GM18858 (cell line): ENCODE data around the gene MCRIP1.

Source experiments
- ATAC-seq: cut with Tn5 transposase; IDR thresholded peaks from one replicate; pipeline ENCODE4 v1.9.1; 2021; ENCODE audit not compliant: unreplicated experiment

MCRIP1 gene

DNA sequence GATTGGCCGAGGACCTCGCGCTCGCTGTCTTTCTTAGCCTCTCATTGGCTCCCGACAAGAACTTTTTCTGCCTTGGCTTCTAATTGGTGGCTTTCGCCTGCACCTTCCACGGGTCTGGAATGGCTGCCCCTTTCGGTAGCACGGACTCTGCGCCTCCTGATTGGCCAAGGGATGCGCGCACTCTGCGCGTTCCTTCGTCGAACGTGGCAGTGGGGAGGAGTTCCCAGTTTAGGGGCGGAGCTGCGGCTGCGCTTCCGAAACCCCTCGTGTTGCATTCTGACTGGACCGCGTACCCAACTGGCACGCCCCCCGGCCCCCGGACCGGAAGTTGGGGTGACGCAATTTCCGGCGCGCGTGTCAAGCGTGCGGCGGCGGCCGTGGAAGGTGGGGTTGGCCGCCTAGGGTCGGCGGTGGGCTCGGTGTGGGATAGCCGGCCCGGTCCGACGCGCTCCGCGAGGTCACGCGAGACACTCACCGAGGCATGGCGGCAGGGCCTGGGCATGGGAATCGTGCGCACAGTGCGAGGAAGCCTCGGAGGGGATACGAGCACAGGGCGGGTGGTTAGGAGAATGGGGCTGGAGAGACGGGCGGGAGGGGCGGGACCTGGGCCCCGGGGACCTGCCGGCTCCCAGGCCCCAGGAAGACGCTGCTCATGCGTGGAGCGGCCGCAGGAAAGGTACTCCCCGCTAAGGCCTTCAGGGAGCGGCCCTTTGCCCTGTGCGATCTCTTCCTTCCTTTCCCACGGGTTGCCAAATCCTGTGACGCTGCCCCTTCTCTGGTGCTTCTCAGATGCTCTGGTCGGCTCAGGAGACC is 27.9 kb upstream of the MCRIP1 start:
- peak; percentile 71 for ATAC-seq

DNA sequence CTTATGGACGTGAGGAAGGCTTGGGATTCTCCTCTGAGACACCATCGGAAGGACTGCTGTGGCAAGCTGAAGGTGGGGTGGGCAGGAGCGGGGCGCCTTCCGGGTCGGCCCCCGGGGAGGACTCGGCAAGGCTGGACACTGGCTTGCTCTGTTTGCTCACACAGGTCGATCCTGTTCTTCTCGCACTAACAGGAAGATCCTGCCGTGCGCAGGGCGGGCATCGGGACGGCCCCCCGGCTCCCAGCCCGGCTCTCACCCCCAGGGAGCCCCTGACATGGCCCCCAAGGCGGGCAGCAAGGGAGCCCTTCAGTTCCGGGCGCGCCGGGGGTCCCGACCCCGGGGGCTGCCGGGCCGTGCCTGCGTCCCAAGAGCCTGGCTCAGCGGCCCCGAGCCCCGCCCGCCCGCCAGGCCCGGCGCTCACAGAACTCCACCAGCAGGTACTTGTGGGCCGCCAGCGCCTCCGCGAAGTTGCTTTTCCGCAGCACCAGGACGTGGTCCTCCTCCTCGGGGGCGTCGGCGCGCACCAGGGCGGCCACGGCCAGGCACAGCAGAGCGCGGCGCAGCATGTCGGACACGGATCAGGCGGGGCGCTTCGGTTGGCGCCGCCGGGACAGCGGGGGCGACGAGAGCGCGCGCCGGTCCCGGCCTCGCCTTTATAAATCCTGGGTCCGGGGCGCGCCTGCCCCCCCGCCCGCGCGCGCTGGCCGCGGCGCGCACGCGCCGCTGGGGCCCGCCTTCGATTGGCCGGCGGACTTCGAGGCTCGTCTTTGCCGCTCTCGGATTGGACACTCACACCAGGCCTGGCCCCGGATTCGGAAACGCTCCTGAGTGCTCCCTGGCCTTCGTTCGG is 27.0 kb upstream of the MCRIP1 start, which contains the start of gene P4HB:
TSS of gene P4HB (minus strand) at position 630 of the 850 bp plus-strand sequence. CDS start at position 566, 64 bp downstream.
- ATAC-seq = no peak

DNA sequence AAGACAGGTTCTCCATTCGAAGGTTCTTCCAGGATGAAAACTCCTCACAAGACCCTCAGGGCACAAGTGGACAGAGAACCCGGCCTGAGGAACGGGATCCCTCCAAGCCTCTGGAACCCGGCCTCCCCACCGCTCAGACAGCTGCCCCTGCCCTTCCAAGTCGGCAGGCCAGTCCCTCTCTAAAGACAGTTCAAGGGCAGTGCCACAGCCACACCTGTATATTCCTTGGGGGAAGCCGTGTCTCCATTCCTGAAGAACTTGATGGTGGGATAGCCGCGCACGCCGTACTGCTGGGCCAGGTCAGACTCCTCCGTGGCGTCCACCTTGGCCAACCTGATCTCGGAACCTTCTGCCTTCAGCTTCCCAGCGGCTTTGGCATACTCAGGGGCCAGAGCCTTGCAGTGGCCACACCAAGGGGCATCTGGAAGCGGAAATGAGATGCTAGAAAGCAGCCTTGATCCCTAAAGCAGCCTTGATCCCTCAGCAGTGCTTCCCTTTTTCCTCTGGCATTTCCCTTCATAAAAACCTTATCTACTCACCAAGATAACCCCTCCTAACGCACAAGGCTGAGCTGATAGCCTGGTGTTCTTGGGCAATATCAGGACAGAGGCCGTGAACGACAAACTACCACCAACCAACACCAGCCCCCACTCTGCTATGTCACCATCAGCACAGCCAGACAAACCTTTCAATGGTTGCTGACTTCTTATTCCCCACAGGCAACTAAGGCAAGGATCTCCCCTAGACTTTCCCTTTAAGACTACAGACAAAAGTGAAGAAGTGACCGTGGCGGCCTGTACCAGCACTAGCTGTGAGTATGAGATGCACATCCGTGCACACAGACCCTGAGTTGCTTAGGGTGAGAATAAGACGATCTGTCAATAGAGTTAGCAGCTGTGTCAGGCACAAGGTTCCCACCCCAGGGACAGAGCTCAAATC is 26.1 kb upstream of the MCRIP1 start:
- no peak for ATAC-seq

DNA sequence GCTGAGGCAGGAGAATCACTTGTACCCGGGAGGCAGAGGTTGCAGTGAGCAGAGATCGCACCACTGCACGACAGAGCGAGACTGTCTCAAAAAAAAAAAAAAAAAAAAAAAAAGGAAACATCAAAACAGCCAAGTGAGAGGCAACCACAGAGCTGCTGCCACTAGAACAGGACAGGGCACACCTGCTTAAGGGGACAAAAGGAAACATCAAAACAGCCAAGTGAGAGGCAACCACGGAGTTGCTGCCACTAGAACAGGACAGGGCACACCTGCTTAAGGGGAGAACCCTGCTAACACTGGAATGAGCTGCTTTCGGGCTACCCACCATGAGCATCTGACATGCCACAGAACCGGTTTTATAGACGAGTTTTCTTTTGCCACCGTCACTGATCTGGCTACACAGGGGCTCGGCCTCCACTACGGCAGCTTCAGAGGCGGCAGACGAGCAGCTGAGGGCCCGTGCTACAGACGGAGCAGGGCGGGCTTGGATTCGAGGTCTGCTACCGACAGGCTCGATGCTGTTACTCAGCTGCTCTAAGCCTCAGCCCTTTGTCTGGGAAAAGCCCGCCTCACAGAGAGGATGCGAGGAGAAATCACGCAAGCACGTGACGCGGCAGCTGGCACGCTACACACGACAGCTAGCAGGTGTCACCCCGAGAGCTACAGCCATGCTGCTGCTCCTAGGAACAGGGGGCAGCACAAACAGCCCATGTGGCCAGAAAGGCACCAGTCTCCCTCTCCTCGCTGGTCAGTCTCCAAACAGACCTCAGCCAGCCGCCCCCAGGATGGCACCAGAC is 25.3 kb upstream of the MCRIP1 start:
- ATAC-seq = no peak

DNA sequence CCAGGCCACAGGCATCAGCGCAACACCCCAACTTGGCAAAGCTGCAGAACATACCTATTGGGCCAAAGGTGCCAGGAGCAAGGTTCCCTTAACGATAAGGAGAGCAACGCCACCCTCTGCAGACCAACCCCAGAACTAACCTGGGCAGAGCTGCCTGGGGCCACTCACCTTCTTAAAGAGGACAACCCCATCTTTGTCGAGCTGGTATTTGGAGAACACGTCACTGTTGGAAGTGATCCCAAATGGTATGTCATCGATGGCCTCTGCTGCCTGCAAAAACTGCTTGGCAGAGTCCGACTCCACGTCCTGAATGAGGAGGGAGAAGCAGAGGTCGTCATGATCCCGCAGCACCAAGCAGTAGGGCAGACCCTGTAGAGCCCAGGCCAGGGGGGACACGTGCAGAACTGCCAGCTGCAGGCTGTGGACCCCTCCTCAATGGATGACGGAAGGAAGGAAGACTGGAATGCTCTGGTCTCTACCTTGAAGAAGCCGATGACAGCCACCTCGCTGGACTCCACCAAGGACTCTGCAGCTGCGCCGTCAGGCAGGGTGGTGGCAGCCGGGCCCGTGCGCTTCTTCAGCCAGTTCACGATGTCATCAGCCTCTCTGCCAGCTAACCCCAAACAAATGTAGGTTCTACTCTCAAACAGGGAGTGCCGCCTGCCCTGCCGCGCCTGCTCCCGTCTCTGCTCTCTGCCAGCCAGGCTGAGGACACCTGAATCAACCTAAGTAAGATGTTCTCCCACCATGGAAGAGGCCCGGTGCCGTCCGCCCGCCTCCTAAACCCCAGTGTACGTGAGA is 22.1 kb upstream of the MCRIP1 start:
- no peak for ATAC-seq

DNA sequence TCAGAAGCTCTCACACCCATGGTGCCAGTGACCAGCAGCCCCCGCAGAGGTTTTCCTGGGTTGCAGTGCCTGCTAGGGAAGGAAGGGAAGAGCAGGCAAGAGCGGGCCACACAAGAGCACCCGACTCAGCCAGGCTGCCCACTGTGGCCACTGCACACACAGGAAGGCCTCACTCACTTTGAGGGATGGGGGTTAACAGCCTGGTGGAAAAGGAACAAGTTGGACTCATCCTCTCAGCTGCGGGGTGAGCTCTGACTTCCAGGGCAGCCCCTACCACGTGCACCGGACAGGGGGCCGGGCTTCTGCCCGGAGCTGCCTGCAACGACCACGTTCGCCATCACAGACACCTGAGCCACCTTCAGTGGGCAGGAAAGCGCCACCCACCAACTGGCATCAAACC is 19.1 kb upstream of the MCRIP1 start:
- no peak for ATAC-seq

DNA sequence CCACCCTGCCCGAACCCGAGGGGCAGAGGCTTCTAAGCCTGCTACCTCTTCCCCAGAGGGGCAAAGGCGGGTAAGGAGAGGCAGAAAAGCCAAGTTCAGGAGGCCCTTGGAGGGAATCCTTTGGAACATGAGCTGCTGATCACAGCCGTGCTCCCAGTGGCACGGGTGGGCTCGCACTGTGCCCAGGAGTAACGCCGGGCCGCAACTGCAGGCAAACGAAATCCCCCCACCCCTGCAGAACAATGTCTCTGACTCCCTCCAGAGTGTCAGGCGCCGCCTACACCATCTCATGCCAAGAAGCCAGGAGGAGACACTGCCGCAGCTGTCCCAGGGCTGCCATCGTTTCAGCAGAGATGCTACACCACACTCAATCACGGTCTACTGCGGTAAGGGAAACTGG is 18.3 kb upstream of the MCRIP1 start:
- no peak for ATAC-seq

DNA sequence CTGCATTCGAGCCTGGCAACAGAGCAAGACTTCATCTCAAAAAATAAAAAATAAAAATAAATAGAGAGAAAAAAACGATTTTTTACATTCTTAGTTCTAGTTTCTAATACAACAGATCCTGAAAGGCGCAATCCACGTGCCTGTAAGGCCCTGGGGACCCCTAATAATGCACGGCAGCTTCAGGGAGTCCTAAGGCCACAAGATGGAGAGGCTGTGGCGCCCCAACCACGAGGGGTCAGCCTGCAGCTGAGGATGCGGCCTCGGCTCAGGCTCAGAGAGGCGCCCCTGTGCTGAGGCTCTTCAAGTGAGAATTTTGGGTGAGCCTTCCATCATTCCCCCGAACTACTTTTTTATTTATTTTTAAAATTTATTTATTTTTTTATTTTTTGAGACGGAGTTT is 16.4 kb upstream of the MCRIP1 start:
- no peak for ATAC-seq

DNA sequence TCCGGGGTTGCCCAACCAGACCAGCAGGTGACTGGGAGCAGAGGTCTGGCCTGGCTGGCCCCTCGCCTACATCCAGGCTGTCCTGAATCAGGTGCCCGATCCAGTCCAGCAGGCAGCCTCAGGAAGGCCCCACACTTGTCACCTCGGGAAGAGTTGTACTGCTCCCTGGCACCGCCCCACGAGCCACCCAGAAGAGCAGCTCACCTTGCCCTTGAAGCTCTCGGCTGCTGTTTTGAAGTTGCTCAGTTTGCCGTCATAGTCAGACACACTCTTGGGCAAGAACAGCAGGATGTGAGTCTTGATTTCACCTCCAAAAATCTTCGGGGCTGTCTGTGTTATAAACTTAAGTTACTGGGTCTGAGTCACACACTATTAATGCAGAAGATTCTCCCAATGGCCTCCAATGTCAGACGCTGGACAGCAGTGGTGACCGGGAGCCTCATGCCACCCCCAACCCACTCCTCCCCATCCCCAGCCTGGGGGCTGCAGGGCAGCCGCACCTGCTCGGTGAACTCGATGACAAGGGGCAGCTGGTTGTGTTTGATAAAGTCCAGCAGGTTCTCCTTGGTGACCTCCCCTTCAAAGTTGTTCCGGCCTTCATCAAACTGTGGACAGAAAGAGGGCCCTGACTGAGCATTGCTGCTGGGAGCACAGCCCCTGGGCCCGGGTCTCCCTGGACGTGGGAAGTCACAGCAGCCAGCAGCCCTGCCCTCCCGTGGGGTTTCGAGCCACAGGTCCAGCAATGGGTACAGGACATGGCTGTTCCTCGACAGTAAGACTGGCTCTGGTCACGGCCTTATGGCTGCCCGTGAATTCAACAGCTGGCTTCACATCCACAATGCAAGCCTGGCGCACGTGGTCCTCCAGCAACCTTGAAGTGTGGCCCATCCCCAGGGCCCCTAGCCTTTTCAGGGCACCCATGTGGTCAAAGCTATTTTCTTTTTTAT is 13.9 kb upstream of the MCRIP1 start:
- ATAC-seq = no peak

DNA sequence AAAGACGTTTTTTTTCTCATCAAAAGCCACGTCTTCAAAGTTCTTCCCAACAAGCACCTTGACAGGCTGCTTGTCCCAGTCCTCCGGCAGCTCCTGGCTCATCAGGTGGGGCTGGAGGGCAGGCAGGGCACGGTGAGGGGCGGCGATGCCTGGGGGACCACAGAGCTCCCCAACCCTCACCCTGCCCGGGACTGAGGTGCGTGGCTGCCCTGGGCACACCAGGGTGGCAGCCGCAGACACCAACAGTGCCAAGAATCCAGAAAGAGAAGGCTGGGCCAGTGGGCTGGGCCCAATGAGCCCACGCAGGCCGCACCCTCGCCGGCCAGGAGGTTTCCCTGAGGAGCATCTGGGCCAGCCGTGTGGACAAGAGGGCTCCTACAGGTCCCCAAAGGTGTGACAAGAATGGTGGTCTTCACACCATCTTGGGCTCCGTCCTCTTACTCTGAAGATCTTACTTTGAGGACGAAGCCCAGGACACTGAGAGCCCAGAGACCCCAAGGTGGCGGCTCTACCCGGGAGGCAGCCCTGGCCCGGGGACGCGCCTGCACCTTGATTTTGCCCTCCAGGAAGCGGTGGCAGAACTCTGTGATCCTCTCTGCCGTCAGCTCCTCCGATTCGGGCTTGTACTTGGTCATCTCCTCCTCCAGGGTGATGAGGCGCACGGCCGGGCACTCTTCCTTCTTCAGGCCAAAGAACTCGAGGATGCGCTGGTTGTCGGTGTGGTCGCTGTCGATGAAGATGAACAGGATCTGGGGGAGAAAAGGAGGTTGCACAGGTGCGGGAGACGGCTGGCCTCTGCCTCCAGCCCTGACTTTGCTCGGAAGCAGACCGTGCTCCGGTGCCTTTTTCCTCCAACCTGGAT is 13.0 kb upstream of the MCRIP1 start:
- ATAC-seq = no peak

DNA sequence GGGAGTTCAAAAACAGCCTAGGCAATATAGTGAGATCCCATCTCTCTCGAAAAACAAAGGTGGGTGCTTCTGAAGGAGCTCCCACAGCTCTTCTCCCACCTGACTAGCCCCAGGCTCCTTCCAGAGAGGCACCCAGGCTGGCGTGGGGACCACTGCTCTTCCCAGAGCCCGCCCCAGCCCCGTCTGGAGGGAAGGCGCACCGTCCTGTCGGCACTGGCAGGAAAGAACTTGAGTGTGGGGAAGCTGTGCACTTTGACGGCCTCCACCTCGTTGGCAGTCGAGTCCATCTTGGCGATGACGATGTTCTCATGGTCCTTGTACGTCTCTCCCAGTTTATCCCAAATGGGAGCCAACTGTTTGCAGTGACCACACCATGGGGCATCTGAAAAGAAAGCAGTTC is 12.3 kb upstream of the MCRIP1 start:
- ATAC-seq = no peak

DNA sequence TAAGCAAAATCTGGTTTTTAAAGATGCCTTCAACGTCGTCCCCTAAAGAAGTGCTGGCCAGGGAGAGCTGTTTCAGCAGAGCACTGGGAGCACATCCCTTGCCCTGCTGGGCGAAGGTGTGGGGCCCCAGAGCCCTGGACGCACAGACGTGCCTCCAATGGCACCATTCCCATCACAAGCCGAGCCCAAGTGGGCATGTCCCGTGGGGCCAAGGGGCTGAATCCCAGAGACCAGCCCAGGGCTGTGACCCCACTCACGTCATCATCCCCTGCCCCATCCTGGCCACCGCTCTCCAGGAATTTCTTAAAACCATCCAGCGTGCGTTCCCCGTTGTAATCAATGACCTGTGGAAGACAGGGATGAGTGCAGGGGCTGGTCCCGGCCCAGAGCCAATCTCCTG is 11.8 kb upstream of the MCRIP1 start:
- ATAC-seq = no peak

DNA sequence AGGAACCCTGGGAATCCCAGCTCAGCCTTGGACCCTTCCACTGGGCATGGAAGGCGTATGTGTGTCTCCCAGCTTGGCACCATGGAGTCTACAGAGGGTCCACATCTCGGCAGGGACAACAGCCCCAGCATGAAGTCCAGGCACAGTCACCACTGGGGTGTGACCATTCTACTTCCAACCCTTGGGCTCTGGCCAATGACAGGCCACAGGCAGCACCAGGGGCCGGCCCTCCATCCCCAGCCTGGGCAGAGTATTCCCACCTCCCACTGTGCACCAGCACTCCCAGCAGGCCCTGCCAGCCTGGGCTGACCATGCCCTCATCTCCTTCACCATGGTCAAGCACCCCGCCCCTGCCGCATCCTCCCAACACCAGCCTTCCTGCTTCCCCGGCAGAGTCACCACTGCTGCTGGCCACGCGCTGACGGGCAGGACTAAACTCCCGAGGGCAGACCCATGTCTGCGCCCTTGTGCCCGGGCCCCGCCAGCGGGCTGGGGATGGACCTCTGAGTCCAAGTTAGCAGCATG is 11.3 kb upstream of the MCRIP1 start:
- ATAC-seq = no peak

DNA sequence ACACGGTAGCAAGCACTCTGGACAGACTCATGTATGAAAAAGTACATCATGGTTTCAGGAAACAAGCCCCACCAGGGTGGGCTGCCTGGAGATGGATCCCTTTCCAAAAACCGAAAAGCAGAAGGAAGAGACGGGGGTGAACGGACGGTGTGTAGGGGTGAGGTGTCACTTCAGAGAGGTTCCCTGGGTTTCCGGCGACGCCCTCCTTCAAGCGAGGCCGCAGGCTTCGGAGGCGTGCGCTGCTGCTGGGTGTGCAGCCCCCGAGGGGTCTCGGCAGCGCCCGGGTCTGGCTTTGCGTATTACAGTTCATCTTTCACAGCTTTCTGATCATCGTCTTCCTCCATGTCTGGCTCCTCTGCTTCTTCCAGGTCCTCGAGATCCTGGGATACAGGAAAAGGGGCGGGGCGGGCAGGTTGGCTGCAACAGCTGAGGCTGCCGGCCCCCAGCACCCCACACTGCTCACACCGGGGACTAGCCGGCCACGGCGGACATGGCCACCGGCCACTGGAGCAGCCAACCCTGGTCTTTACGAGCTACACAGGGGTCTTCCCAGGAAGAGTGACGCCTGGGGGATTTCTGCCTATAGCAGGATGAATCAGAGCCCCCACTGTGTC is 10.7 kb upstream of the MCRIP1 start:
- no peak for ATAC-seq

DNA sequence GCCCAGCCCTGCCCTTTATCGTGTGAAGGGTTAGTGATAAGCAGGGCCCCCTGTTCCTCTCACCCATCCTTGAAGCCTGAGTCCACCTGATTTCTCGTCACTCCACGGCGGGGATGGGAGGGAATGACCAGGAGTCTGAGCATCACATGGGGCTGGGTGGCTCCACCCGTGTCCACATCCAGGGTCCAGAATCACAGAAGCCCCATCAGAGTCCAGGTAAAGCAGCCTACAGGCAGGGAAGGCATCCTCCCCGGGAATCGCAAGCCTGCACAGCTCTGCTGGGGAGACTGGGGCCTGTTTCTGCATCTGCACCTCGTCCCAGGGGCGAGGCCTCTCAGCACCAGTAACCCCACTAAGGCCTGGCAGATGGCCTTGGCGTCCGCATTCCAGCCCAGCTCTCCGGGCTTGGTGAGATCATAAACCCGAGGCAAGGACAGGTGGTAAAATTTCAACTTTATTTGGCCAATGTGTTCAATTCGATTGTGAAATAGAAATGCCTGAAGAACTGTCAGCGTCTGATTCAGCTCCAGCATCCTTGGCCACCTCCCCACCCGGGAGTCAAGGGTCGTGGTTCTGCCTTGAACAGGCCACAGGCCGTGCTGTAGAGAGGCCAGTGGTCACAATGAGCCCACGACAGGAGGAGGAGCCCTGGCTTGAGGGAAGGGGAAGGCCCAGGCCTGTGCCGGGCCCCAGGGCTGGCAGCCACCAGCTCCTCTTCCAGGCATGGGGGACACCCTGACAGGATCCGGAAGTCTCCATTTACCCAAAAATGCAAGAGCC is 9.8 kb upstream of the MCRIP1 start:
- ATAC-seq = no peak

DNA sequence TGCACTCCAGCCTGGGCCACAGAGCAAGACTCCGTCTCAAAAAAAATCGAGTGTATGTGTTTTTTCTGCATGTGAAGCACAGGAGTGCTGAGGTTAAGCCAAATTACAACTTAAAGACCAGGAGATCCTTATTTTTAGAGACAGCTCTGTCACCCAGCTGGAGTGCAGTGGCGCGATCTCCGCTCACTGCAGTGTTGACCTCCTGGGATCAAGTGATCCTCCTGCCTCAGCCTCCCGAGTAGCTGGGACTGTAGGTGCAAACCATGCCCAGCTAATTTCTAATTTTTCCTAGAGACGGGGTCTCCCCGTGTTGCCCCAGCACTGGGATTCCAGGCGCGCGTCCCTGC is 9.3 kb upstream of the MCRIP1 start:
- ATAC-seq = no peak
